Measurements from ENCODE around the gene FOXL2.

FOXL2 gene

DNA sequence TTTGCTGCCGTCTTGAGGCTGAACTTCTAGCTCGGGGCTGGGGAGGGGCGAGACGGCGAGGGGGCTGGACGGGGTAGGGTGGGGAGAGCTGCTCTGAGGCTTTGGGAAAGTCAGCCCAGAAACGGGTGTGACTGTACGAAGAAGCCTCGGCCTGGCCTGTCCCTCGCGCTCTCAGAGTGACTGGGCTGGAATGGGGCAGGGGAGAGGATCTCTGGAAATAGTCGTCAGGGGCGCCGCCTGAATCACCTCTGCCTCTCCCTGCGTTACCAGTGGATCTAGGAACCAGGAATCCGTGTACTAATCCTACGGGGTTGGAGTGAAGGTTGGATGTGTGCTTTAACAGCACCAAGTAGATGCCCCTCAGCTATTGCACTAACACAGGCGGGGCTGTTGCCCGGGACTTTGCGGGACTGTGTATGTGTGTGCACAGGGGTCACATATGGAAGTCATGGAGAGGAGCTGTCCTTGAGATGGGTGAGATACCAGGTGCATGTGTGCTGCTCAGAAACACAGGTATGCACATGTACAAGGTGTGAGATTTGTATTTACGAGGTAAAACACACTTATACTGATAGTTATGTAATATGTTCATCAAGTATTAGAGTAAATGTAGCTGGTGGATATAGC is 671 bp upstream of the FOXL2 start:
- TF ChIP-seq, protein P1, sequence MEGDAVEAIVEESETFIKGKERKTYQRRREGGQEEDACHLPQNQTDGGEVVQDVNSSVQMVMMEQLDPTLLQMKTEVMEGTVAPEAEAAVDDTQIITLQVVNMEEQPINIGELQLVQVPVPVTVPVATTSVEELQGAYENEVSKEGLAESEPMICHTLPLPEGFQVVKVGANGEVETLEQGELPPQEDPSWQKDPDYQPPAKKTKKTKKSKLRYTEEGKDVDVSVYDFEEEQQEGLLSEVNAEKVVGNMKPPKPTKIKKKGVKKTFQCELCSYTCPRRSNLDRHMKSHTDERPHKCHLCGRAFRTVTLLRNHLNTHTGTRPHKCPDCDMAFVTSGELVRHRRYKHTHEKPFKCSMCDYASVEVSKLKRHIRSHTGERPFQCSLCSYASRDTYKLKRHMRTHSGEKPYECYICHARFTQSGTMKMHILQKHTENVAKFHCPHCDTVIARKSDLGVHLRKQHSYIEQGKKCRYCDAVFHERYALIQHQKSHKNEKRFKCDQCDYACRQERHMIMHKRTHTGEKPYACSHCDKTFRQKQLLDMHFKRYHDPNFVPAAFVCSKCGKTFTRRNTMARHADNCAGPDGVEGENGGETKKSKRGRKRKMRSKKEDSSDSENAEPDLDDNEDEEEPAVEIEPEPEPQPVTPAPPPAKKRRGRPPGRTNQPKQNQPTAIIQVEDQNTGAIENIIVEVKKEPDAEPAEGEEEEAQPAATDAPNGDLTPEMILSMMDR (conservative IDR thresholded peaks at IDR 0.05; ENCODE audit: low read depth, low read length) = no peak
- no peak for DNase-seq (ENCODE audit: low read depth)
- no peak overlapping the region for H3K4me3 ChIP-seq (ENCODE audit: low read length)

DNA sequence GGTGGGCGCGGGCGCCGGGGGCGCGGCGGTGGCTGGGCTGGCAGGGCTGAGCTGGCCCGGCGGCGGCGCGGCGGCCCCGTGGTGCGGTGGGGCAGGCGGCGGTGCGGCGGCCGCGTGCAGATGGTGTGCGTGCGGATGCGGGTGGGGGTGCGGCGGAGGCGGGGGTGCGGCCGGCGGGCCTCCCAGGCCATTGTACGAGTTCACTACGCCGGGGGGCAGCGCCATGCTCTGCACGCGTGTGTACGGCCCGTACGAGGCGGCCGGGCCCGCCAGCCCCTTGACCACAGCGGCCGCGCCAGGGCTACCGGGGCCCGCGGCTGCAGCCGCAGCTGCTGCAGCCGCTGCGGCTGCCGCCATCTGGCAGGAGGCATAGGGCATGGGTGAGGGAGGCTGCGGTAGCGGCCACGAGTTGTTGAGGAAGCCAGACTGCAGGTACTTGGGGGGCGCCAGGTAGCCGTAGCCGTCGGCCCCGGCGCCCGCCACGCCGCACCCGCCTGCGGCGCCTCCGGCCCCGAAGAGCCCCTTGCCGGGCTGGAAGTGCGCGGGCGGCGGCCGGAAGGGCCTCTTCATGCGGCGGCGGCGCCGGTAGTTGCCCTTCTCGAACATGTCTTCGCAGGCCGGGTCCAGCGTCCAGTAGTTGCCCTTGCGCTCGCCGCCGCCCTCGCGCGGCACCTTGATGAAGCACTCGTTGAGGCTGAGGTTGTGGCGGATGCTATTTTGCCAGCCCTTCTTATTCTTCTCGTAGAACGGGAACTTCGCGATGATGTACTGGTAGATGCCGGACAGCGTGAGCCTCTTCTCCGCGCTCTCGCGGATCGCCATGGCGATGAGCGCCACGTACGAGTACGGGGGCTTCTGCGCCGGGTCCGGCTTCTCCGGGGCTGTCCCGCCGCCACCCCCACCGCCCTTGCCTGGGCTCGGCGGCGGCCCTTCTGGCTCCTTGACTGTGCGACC is 951 bp downstream of the FOXL2 start:
- peak overlapping the region; percentile 3 for H3K4me3 ChIP-seq (ENCODE audit: low read length)
- TF ChIP-seq, protein P1 (conservative IDR thresholded peaks at IDR 0.05; ENCODE audit: low read depth, low read length) = peak; percentile 30
- no peak for DNase-seq (ENCODE audit: low read depth)

DNA sequence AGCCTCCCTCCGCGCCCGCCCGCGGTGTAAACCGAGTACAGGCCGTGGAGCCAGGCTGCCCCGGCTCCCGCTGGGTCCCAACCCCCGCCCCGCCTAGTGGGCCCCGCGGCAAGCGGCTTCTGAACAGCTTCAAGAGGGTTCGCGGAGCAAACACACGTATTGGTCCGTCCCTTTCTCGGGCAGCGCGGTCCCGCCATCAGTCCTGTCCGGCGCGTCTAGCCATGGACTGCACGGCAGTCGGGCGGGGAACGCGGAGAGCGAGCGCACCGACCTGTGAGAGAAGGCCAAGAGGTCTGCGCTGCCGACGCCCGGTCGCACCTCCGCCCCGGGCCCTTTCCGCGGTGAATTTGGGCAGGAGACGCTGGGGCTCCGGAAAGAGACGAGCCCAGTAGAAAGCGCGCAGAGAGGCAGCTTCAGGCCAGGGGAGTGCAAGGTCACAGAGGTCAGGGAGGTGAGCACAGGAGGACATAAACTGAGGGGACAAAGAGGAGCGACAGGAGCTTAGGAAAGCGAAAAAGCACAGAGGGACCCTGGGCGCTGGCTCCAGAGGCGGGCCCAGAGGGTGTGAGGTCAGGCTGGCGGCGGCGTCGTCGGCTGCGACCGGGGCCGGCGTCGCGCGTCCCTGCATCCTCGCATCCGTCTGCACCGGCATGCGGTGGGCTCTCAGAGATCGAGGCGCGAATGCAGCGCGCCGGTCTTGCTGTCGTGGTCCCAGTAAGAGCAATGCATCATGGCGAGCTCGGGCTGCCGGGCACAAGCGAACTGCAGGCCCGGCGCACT is 1.8 kb downstream of the FOXL2 start:
- H3K4me3 ChIP-seq (ENCODE audit: low read length) = no peak overlapping the region
- TF ChIP-seq, protein P1 (conservative IDR thresholded peaks at IDR 0.05; ENCODE audit: low read depth, low read length) = no peak
- no peak for DNase-seq (ENCODE audit: low read depth)

DNA sequence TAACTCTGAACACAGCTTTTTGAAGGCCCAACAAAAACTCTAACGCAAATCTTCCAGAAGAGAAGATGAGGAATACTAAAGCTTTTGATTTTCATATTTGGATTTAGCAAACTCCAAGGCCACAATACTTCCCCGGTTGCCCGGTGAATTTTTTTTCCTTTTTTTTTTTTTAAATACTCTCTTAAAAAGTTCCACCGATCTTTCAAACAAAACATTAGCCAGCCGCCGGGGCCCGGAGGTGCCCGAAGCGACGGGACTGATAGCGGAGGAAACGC is 2.3 kb downstream of the FOXL2 start:
- TF ChIP-seq, protein P1 (conservative IDR thresholded peaks at IDR 0.05; ENCODE audit: low read depth, low read length) = no peak
- H3K4me3 ChIP-seq (ENCODE audit: low read length) = no peak overlapping the region
- DNase-seq (ENCODE audit: low read depth) = no peak

DNA sequence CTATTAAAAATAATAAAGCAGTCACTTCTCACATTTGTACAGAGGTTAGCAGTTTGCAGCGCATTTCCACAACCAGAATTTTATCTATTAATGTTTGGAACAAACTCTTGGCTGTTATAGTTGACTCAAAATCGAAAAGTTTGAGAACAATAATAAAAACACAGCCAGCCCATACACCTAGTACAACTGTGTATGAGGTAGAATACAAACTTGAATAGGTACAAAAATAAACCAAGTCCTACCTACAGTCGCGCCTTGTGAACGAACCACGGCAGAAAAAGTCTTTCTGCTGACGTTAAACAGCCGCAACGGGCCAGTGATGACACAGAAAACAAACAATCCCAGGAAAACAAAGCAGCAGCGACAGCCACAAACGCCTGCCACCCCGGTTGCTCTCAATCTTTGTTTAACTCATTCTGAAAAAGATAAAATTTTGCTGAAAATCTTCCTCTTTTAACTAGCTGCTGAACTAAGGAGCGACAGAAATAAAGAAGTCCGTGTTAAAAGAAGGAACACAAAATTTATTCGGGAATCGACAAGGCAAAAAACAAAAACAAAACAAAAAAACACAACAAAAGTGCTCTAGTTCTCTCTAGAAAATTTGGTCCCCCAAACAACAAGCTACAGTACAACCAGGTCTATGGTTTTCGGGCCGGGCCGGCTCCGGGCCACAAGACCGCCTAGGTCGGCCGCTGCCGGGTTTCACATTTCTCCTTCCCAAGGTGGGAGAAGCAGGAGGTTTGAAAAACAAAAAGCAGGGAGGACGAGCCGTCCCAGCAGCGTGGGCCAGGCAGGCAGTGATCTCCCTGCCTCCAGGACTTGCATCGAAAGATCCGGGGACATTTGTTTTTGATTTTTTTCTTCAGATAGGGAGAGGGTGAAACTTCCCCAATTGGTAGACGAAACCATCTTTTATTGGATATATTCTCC is 2.9 kb downstream of the FOXL2 start:
- TF ChIP-seq, protein P1 (conservative IDR thresholded peaks at IDR 0.05; ENCODE audit: low read depth, low read length) = no peak
- DNase-seq (ENCODE audit: low read depth) = no peak
- H3K4me3 ChIP-seq (ENCODE audit: low read length) = no peak overlapping the region

DNA sequence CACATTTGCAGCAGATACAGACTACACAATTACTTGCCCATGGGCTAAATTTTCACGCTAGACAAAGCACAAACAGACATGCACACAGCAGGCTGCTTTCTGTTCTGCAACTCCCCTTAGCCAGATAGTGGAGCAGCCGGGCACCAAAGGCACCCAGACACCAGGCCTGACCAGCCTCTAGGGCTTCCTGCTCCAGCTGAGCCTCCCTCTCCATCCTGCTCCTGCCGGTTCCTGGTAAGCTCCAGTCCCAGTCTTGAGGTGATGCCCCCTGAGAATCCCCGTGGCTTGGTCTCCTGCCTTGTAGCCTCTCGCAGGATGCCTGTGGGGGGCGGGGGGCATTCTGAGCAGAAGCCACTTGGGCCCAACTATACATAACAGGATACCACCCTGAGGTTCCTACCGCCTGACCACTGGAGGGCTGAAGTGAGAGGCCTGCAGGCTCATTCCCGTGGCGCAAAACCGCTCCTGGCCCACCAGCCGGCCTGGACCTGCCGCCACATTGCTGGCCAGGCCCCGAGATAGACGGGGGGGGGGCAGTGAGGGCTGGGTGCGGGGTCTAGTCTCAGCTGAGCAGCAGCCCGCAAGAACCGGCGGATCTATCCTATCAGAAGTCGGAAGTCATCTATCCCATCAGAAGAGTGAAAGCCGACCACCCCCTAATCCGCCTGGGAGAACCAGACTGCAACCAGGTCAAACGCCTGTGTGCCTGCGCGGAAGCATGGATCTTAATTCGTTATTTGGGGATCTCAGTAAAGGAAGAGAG is 3.9 kb downstream of the FOXL2 start:
- no peak overlapping the region for H3K4me3 ChIP-seq (ENCODE audit: low read length)
- no peak for DNase-seq (ENCODE audit: low read depth)
- TF ChIP-seq, protein P1 (conservative IDR thresholded peaks at IDR 0.05; ENCODE audit: low read depth, low read length) = peak; percentile 2
